Esophagus muscularis mucosa (tissue), 4 donors: ENCODE results near the gene LENG8.

Experiments used
- CTCF ChIP-seq, 3 experiments: fragments of 200-600 bp in 2 of 3; fragments of 450-650 bp in 1 of 3; sonication (generic) in 2 of 3; IDR thresholded peaks; one replicate each; pipeline ENCODE4 v1.5.1; 2017 to 2019; ENCODE audit warnings: antibody characterized with exemption in 3 of 3, mild to moderate bottlenecking in 2 of 3, moderate library complexity in 1 of 3
- EP300 ChIP-seq: sonication (generic); formaldehyde crosslinking; IDR thresholded peaks from one replicate; pipeline ENCODE4 v1.6.1; 2017; ENCODE audit warnings: antibody characterized with exemption
- POLR2A ChIP-seq: fragments of 450-650 bp; IDR thresholded peaks from one replicate; pipeline ENCODE4 v1.6.1; 2017; ENCODE audit warnings: antibody characterized with exemption, moderate library complexity, mild to moderate bottlenecking, low read depth
- POLR2AphosphoS5 ChIP-seq, 2 donors: sonication (generic); formaldehyde crosslinking; IDR thresholded peaks; one replicate each; pipeline ENCODE4 v1.6.1; 2017; ENCODE audit warnings: antibody characterized with exemption in 2 of 2

GRCh38 chr19:54405628-54406027 is 43.4 kb upstream of the LENG8 start:
- TF ChIP-seq EP300 (no peak), CTCF (IDR thresholded peaks at IDR 0.05) (no peak), POLR2AphosphoS5 (IDR thresholded peaks at IDR 0.05) (no peak), POLR2A (no peak)
